Endothelial cell of umbilical vein (primary cell): ENCODE data around the gene COL8A1.

Source experiments
- POLR2A ChIP-seq: IDR thresholded peaks from 2 replicates; pipeline ENCODE4 v1.6.1; 2012; ENCODE audit warnings: low read depth, mild to moderate bottlenecking, control low read depth, low read length
- POLR2AphosphoS5 ChIP-seq: IDR thresholded peaks from 2 replicates; pipeline ENCODE4 v1.6.1; 2012; ENCODE audit warnings: low read depth, mild to moderate bottlenecking, control low read depth, low read length, moderate library complexity; ENCODE audit not compliant: insufficient read depth

DNA sequence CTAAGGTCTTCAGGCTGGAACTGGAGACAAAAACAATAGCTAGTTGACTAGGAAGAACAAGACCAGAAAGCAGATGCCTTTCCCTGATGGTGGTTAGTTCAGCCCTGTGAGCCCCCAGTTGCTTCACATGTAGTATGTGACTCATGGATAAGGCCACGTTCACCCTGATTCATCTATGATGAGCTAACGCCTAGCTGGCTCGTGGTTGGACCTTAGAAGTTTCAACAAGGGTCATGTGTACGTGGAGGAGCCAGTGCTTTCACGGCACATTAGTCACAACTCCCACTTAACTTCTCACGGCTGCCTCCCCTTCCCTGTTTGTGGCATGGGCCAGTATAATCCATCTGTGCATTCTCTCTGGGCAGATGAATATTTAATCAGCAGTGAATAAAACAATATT, 20.6 kb downstream of the COL8A1 start:
- TF ChIP-seq POLR2AphosphoS5, result peak; percentile 63
- peak; percentile 72 for TF ChIP-seq POLR2A
